Dedifferentiated amniotic fluid mesenchymal stem cell (primary cell): ENCODE data around the gene ZNF749.
"Not testable (repeated sequence)": the region's sequence is repeated elsewhere in the genome, so short reads cannot be mapped to it uniquely, and the experiment has no call there.

Experiments used
- DNase-seq: peaks from one replicate; pipeline ENCODE4 v3.0.0-alpha.2; 2016; ENCODE audit errors: extremely low spot score

ZNF749 gene

GRCh38 chr19:57465680-57466381, 30.7 kb downstream of the ZNF749 start:
- DNase-seq = no peak

- DNase-seq = no peak
These were observed 31.4 kb downstream of the ZNF749 start for GRCh38 chr19:57466489-57466888.

DNA sequence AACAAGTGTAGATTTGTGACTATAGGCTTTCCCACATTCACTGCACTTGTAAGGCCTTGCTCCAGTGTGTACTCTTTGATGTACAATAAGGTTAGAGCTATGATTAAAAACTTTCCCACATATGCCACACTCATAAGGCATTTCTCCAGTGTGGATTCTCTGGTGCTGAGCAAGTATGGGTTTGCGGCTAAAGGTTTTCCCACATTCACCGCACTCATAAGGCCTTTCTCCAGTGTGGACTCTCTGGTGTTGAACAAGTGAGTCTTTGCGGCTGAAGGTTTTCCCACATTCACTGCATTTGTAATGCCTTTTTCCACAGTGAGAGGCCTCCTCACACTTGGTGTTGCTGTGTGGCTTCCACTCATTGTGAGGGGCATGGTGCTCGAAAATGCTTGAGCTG, 38.5 kb downstream of the ZNF749 start:
- DNase-seq = no peak

DNA sequence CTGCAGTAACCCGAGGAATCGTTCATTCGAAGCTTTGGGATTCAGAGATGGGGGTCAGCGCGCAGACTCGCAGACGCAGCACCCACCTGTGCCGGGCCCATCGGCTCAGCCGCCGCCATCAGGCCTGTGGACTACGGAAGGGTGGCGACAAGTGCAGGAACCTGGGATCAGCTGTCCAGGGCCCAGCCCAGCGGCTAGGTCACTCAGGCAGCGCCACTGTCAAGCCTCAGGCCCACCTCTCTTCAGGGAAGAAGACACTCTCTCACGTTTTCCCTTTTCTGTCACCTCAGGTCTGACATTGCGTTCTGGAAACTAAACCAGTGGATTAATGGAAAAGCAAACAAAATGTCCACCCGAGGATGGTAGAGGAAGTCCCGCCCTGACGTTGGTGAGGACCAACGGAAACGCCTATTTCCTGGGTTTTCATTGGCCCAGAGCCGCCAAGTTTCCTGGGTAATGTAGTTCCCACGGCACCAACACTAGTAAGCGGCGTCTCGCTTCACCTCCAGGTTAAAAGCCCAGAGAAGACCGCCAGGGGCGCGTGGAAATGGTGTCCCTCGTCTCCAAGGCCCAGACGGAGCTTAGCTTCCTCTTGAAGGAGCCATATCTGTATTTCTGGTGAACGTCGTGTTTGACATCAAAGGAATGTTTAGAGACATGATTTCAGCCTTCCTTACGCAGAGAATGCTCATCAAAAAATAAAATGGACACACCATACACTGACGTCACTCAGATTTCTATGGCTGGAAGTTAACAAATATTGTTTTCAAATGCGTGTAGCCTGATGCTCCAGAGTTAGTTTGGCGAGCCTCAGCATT, 42.3 kb downstream of the ZNF749 start, which contains the start of gene ZNF772:
ZNF772 (minus strand) TSS at position 376 of the 818 bp plus-strand sequence; CDS start at position 119, 257 bp downstream.
- DNase-seq = peak; percentile 98

GRCh38 chr19:57487477-57488298, 52.6 kb downstream of the ZNF749 start, which contains the start of gene ZNF419:
Gene ZNF419 (plus strand): TSS chr19:57487750. CDS start chr19:57487951, 201 bp downstream.
- DNase-seq = peak; percentile 80

DNA sequence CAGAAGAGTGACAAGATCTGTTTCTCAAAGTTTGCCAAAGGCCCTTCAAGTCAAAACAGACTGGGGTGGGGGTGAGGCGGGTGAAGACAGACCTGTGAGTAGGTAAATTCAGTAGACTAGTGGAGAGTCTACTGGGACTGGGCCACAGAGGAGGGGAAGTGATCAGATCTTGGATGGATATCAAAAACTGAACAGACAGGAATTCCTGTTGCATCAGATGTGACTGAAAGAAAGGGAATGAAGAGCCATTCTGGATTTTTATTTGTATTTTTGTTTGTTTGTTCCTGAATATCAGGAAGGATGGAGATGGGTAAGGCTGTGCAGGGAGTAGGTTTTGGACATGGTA, 53.1 kb downstream of the ZNF749 start:
- not testable (repeated sequence) for DNase-seq
